GM19351 (cell line): Measurements from ENCODE around the gene PLEKHN1.
"Not testable (repeated sequence)": the region's sequence is repeated elsewhere in the genome, so short reads cannot be mapped to it uniquely, and the experiment has no call there.

Experiments
- ATAC-seq: cut with Tn5 transposase; IDR thresholded peaks from one replicate; pipeline ENCODE4 v1.9.1; 2021; ENCODE audit warnings: mild to moderate bottlenecking, moderate library complexity; ENCODE audit not compliant: unreplicated experiment

Gene PLEKHN1

DNA sequence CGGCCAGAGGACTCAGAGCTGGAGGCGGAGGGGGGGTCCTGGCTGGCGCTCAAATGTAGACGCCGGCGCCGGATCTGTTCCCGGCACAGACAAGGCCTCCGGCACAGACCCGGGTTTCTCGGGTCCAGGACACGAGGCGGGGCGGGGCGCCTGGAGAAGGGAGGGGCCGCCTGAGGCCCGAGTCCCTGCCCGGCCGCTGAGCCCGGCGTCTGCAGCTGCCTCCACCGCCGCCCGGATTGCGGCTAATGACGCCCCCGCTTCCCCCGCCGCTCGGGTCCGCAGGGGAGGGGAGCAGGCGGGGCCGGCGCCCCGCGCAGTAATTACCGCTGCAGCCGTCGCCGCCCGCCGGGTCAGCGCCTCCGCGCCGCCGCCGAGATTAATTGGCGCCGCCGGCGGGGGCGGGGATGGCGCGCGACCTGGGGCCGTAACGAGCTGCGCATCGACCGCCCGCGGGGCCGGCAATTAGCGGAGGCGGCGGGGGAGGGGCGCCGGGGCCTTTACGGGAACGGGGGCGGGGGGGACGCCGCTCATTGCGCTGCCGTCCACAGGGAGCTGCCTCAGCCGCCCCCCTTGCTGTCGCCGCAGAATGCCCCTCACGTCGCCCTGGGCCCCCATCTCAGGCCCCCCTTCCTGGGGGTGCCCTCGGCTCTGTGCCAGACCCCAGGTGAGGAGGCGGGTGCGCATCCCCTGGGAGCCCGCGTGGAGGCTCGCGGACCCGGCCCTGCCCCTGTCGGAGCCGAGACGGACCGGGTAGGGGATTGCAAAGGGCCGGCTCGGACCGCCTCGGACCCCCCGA, 24.5 kb upstream of the PLEKHN1 start:
- no peak for ATAC-seq

DNA sequence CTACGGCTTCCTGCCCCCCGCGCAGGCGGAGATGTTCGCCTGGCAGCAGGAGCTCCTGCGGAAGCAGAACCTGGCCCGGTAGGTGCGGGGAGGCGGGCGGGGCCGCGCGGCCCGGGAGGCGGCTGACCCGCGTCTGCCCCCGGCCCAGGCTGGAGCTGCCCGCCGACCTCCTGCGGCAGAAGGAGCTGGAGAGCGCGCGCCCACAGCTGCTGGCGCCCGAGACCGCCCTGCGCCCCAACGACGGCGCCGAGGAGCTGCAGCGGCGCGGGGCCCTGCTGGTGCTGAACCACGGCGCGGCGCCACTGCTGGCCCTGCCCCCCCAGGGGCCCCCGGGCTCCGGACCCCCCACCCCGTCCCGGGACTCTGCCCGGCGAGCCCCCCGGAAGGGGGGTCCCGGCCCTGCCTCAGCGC, 23.9 kb upstream of the PLEKHN1 start:
- no peak for ATAC-seq

GRCh38 chr1:942864-943533, 23.3 kb upstream of the PLEKHN1 start:
- ATAC-seq = no peak

GRCh38 chr1:943545-944340, 22.5 kb upstream of the PLEKHN1 start:
- no peak for ATAC-seq

DNA sequence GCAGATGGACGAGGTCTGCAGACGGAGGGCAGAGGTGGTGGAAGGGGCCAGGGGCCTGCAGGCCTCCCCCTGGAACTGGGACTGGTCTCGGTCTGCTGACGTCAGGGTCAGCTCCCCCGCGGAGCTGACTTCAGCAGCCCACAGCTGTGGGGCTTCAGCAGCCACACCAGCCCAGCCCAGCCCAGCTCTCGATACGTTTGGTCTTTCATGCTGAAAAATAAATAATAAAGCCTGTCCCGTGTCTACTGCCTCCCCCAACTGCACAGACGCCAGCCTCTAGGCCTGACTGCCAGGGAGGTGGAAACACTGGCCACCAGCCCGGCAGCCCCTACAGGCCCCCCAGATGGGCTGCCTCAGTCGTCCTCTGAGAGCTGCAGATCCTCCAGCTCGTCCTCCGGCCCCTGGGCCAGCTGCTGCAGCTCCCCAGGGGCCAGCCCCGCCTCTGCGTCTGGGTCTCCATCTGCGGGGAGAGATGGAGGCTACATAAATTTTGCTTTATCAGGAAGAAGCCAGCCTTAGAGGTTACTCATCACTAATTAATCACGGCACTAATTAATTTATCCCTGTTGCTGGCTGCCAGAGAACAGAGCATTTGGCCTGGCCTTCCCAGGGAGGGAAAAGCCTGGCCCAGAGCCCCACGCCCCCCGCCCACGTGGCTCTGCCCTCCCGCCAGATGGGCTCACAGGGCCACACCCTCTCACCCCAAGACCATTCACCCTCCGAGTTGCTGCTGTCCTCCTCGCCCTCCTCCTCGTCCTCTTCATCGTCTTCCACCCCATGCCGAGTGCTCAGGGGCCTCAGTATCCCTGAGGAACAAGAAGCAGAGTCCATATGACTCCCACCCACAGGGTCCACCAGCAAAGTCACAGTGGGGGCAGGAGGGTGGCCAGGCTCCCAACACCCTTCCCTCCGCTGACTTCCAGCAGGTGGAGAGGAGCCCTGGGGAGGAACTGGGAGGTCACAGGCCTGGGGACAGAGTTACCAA, 21.6 kb upstream of the PLEKHN1 start:
- ATAC-seq = no peak

- no peak for ATAC-seq
These were observed 20.4 kb upstream of the PLEKHN1 start for GRCh38 chr1:945688-946556.

GRCh38 chr1:946811-947210, 19.5 kb upstream of the PLEKHN1 start:
- ATAC-seq = not testable (repeated sequence)

- no peak for ATAC-seq
These were observed 18.3 kb upstream of the PLEKHN1 start for GRCh38 chr1:947958-948357.

DNA sequence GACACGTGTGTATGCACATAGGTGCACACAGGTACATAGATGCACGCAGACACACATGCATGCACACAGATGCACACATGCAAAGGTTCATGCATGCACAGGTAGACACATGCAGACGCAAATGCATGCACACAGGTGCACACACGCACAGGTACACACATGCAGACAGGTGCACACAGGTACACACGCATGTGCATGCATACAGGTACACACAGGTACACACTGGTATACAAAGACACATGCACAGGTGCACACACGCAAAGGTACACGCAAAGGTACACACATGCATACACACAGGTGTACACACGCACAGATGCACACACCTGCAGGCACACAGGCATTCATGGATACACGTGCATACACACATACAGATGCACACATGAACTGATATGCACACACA, 16.0 kb upstream of the PLEKHN1 start:
- ATAC-seq = no peak

DNA sequence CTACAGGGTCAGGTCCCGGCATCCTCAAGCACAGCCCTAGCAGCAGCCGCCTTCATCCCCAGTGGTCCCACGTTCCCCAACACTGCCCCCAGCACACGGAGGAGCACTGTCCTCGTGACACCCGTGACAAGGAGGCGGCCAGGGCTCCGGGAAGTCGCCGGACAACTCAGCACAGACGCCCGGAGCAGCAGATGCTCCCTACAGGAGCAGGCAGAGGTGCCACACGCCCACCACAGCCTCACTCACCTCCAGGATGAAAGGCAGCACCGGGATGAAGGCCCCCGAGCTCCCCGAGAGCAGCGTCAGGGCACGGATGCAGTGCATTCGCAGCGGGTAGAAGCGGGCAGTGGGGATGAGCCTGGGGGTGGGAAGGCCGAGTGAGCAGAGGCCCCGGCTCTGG, 15.4 kb upstream of the PLEKHN1 start:
- no peak for ATAC-seq

- ATAC-seq = no peak
These were observed 14.9 kb upstream of the PLEKHN1 start for GRCh38 chr1:951364-951763.

- no peak for ATAC-seq
These were observed 14.1 kb upstream of the PLEKHN1 start for GRCh38 chr1:952201-952600.

- ATAC-seq = no peak
These were observed 13.7 kb upstream of the PLEKHN1 start for GRCh38 chr1:952603-953002.

DNA sequence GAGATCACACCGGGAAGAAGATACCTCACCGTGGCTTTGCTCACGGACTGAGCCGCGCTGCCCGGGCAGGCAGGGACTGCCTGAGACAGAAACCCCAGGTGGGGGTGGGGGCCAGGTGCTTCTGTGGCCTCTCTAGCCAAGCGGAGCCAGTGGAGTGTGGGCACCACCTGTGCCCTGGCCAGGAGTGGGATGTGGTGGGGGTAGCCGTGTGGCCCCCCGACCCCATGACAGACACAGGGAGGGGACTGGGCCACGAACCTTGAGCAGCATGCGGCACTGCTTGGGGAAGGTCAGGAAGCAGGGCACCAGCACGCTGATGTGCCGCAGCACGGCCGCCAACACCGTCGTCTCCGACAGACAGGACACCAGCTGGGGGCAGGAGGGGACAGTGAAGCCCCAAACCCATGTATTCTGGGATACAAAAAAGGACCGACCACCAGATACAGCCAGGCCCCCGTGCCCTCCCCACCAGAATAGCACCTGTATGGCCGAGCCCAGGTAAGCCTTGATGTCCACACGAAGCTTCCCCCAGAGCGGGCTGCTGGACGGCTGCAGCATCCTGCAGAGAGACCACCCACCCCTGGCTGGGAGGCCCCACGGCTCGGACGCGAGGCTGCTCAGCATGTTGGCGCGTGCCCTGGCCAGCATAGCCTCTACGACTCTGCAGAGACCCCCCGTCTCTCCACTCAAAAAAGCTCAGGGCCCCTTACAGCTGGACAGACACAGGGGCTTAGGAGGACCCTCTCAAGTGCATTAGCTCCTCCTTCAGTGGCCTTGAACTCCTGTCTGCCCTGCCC, 12.6 kb upstream of the PLEKHN1 start:
- no peak for ATAC-seq

- ATAC-seq = no peak
These were observed 11.4 kb upstream of the PLEKHN1 start for GRCh38 chr1:954927-955326.

DNA sequence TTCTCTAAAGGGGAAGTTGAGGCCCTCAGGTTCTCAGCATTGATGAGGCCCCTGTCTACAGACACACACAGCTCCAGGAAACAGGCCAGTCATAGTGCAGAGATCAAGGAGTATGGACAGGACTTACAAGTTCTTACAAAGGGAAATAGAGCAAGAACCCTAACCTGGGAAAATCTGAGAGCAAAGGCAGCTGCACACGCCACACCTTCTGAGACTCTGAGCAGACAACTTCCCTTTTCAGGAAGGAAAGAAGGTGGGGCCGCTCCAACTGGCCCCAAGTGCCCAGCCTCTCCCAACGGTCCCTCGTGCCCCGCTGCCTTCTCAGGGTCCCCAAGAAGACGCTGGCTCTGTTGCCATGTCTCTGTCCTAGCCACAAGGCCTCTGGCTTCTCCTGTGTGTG, 10.8 kb upstream of the PLEKHN1 start:
- no peak for ATAC-seq

- ATAC-seq = no peak
These were observed 9.6 kb upstream of the PLEKHN1 start for GRCh38 chr1:956636-957035.

GRCh38 chr1:958823-959730, 7.2 kb upstream of the PLEKHN1 start, which contains the start of gene NOC2L:
Gene NOC2L, minus strand, starts transcription at chr1:959256. Its CDS starts 16 bp downstream, at chr1:959240.
- peak; percentile 78 for ATAC-seq
